HepG2 (cell line): Measurements from ENCODE around the gene GPR4. TPM values are rescaled to one million over a fixed set of nuclear protein-coding genes. Genes with fewer than 3 reads are reported as not detected.

Source experiments
- ATF4 ChIP-seq, 2 experiments: fragments of 450-650 bp in 1 of 2; sonication (generic) in 1 of 2; formaldehyde crosslinking; IDR thresholded peaks; 2 replicates each; pipeline versions ENCODE4 v1.5.0 to v1.8.0; 2020 to 2022; ENCODE audit warnings: mild to moderate bottlenecking in 1 of 2, missing genetic modification reagents in 1 of 2
- BCL6 ChIP-seq: IDR thresholded peaks from 2 replicates; pipeline ENCODE4 v1.6.1; 2016; ENCODE audit warnings: missing genetic modification reagents, missing compliant biosample characterization
- FOXA3 ChIP-seq: IDR thresholded peaks from 2 replicates; pipeline ENCODE4 v1.6.1; 2016; ENCODE audit warnings: missing genetic modification reagents, missing compliant biosample characterization
- GATAD1 ChIP-seq: IDR thresholded peaks from 2 replicates; pipeline ENCODE4 v1.6.1; 2016; ENCODE audit warnings: missing genetic modification reagents, missing compliant biosample characterization
- HHEX ChIP-seq: IDR thresholded peaks from 2 replicates; pipeline ENCODE4 v1.6.1; 2016; ENCODE audit warnings: control low read depth
- HNF1A ChIP-seq, 2 experiments: sonication (generic) in 1 of 2; formaldehyde crosslinking in 1 of 2; IDR thresholded peaks; 2 replicates each; pipeline versions ENCODE4 v1.4.0 to v1.6.1; 2016 to 2020; ENCODE audit warnings: borderline replicate concordance in 1 of 2, low read depth in 1 of 2, mild to moderate bottlenecking in 1 of 2, missing genetic modification reagents in 1 of 2
- ISL2 ChIP-seq: sonication (generic); formaldehyde crosslinking; IDR thresholded peaks from 2 replicates; pipeline ENCODE4 v1.5.0; 2020; ENCODE audit warnings: missing genetic modification reagents
- KDM4B ChIP-seq: sonication (generic); formaldehyde crosslinking; IDR thresholded peaks from 2 replicates; pipeline ENCODE4 v1.4.0; 2020; ENCODE audit warnings: missing genetic modification reagents
- MAFK ChIP-seq, 2 experiments: IDR thresholded peaks in 1 of 2; conservative IDR thresholded peaks in 1 of 2; 2 replicates each; pipeline ENCODE4 v1.6.1; 2011; ENCODE audit warnings: improper control_type of control experiment in 2 of 2, low read length in 2 of 2
- NFIC ChIP-seq: IDR thresholded peaks from 2 replicates; pipeline ENCODE4 v1.6.1; 2012; ENCODE audit warnings: mild to moderate bottlenecking, low read length, inconsistent platforms
- RXRB ChIP-seq: IDR thresholded peaks from 2 replicates; pipeline ENCODE4 v1.6.1; 2016; ENCODE audit warnings: borderline replicate concordance, missing genetic modification reagents, missing compliant biosample characterization
- SMARCC2 ChIP-seq: fragments of 450-650 bp; IDR thresholded peaks from 2 replicates; pipeline ENCODE4 v1.6.1; 2017; ENCODE audit warnings: antibody characterized with exemption, mild to moderate bottlenecking
- ZBTB20 ChIP-seq: sonication (generic); formaldehyde crosslinking; IDR thresholded peaks from 2 replicates; pipeline ENCODE4 v1.8.1; 2023; ENCODE audit warnings: missing genetic modification reagents, low read depth, mild to moderate bottlenecking, borderline replicate concordance
- ZMYM3 ChIP-seq: sonication (generic); formaldehyde crosslinking; IDR thresholded peaks from 2 replicates; pipeline ENCODE4 v1.5.1; 2020; ENCODE audit warnings: mild to moderate bottlenecking, missing genetic modification reagents
- ZNF136 ChIP-seq: sonication (generic); formaldehyde crosslinking; IDR thresholded peaks from 2 replicates; pipeline ENCODE4 v1.8.1; 2022; ENCODE audit warnings: low read depth, mild to moderate bottlenecking, moderate library complexity, missing genetic modification reagents
- ZNF235 ChIP-seq: sonication (generic); formaldehyde crosslinking; IDR thresholded peaks from 2 replicates; pipeline ENCODE4 v1.8.1; 2023; ENCODE audit warnings: mild to moderate bottlenecking, missing genetic modification reagents, borderline replicate concordance
- ZNF281 ChIP-seq: sonication (generic); formaldehyde crosslinking; IDR thresholded peaks from 2 replicates; pipeline ENCODE4 v1.4.0; 2020; ENCODE audit warnings: missing genetic modification reagents, borderline replicate concordance
- ZNF383 ChIP-seq: sonication (generic); formaldehyde crosslinking; IDR thresholded peaks from 2 replicates; pipeline ENCODE4 v1.4.0; 2020; ENCODE audit warnings: missing genetic modification reagents, mild to moderate bottlenecking, borderline replicate concordance
- ZNF580 ChIP-seq: IDR thresholded peaks from 2 replicates; pipeline ENCODE4 v1.6.1; 2016; ENCODE audit warnings: low read depth, borderline replicate concordance
- ZNF616 ChIP-seq: sonication (generic); formaldehyde crosslinking; IDR thresholded peaks from 2 replicates; pipeline ENCODE4 v1.5.0; 2020; ENCODE audit warnings: low read depth, mild to moderate bottlenecking, missing genetic modification reagents
- polyA plus RNA-seq, 8 experiments: library from polyadenylated mRNA; depleted of rRNA in 3 of 8; stranded (reverse) in 7 of 8; unstranded in 1 of 8; fragments of >200 nt; fragmentation: Illumina TruSeq in 4 of 8; extraction: Trizol in 4 of 8; gene quantifications; 2 replicates each; pipeline versions ENCODE4 v1.2.1 to v1.2.3, GENCODE V29; 2011 to 2016; ENCODE audit warnings: low read depth in 4 of 8, missing spikeins in 1 of 8, mixed read lengths in 1 of 8; ENCODE audit not compliant: insufficient read depth in 1 of 8
- total RNA-seq, 5 experiments: library from RNA; depleted of rRNA; stranded (reverse); fragments of >200 nt; fragmentation: Illumina TruSeq; extraction: Trizol; gene quantifications; 2 replicates each; pipeline ENCODE4 v1.2.3, GENCODE V29; 2016; ENCODE audit warnings: low read depth in 1 of 5

GPR4 gene
- total and polyA plus RNA-seq, 2 of the 13 experiments (the other 11 are each of a cell fraction or from before 2014, with no cell fraction given) = 0.15 TPM; not detected in 1

- TF ChIP-seq HNF1A (IDR thresholded peaks at IDR 0.05; ENCODE audit: low read depth) = no peak
- no peak for TF ChIP-seq HNF1A (CRISPR knock-in tag; IDR thresholded peaks at IDR 0.05; ENCODE audit: borderline replicate concordance)
- no peak for TF ChIP-seq MAFK (conservative IDR thresholded peaks at IDR 0.05 in 1 of 2, IDR thresholded peaks at IDR 0.05 in 1 of 2; ENCODE audit: low read length in 2 of 2)
- TF ChIP-seq ZNF136 (CRISPR knock-in tag) = no peak
- peak; percentile 19; the same call in 1 of the 2 replicates for TF ChIP-seq FOXA3 (CRISPR knock-in tag)
- no peak for TF ChIP-seq ATF4 (CRISPR knock-in tag; IDR thresholded peaks at IDR 0.05)
- TF ChIP-seq ZNF235 (CRISPR knock-in tag) = no peak
- TF ChIP-seq GATAD1 (CRISPR knock-in tag) = no peak; the same call in 1 of the 2 replicates
- TF ChIP-seq ZNF580 (CRISPR knock-in tag) = peak; percentile 30; the same call in 1 of the 2 replicates
- no peak for TF ChIP-seq KDM4B
- TF ChIP-seq BCL6 (CRISPR knock-in tag) = no peak
- no peak for TF ChIP-seq ZNF616
- peak; percentile 27; the same call in 1 of the 2 replicates for TF ChIP-seq ISL2 (CRISPR knock-in tag)
- no peak for TF ChIP-seq NFIC
- TF ChIP-seq SMARCC2 = no peak
- peak; percentile 51; the same call in 1 of the 2 replicates for TF ChIP-seq ZMYM3
- no peak for TF ChIP-seq ZBTB20 (CRISPR knock-in tag)
- TF ChIP-seq RXRB (CRISPR knock-in tag) = peak; percentile 13; the same call in 1 of the 2 replicates
- no peak for TF ChIP-seq HHEX
- TF ChIP-seq ZNF281 (CRISPR knock-in tag) = peak; percentile 93
- no peak for TF ChIP-seq ZNF383 (CRISPR knock-in tag)
Observed at GRCh38 chr19:45643024-45643926, 41.3 kb upstream of the GPR4 start (continued).
